GM19035 (cell line): Measurements from ENCODE around the gene CLASP2.
"Not testable (repeated sequence)": the region's sequence is repeated elsewhere in the genome, so short reads cannot be mapped to it uniquely, and the experiment has no call there.

Experiments used
- ATAC-seq: cut with Tn5 transposase; IDR thresholded peaks from one replicate; pipeline ENCODE4 v1.9.1; 2021; ENCODE audit not compliant: unreplicated experiment

Gene CLASP2

GRCh38 chr3:33690341-33690740 lies 27.7 kb downstream of the CLASP2 start:
- ATAC-seq: no peak

- ATAC-seq: no peak
Measured at GRCh38 chr3:33687406-33688010, 30.5 kb downstream of the CLASP2 start.

GRCh38 chr3:33682770-33683169 lies 35.3 kb downstream of the CLASP2 start:
- ATAC-seq: no peak

DNA sequence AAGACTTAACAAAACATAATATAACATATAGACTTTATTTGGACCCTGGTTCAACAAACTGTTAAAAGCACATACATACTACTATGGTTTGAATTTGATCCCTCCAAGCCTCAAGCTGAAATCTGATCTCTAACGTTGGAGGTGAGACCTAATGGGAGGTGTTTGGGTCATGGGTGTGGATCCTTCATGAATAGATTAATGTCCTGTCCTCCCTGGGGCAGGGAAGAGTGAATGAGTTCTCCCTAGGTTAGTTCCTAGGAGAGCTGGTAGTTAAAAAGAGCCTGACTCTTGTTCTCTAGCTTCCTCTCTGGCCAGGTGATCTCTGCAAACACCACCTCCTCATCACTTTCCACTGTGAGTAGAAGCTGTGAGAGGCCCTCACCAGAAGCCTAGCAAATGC lies 36.4 kb downstream of the CLASP2 start:
- no peak for ATAC-seq

DNA sequence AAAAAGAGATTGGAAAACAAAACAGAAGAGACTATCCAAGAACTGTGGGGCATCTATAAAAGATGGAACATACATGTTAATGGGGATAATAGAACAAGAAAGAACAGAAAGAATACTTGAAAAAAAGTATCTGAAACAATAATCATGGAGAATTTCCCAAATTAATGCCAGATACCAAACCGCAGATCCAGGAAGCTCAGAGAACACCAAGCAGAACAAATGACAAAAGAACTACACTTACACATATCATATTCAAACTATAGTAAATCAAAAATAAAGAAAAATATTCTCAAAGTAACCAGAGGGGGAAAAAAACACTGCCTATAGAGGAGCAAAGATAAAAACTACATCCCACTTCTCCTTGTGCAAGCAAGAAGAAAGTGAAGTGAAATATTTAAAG lies 40.0 kb downstream of the CLASP2 start:
- ATAC-seq: no peak

- ATAC-seq: not testable (repeated sequence)
Measured at GRCh38 chr3:33673436-33673835, 44.6 kb downstream of the CLASP2 start.

DNA sequence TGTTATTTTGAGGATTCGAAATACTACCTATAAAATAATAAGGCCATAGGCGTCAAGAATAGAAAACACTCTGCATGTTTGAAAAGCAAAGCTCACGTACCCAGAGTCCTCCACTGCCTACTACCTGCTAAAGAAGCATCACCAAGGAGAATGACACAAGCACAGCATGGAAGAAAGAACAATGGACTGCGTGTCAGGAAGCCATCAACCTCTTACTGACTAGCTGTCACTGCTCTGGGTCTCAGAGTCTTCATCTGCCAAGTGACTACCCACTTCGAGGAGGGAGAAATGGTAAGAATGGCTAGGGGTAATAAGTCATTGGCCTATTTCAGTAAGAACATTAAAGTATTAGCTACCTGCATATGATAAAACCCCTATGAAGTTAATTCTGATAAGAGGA lies 49.4 kb downstream of the CLASP2 start:
- no peak for ATAC-seq

DNA sequence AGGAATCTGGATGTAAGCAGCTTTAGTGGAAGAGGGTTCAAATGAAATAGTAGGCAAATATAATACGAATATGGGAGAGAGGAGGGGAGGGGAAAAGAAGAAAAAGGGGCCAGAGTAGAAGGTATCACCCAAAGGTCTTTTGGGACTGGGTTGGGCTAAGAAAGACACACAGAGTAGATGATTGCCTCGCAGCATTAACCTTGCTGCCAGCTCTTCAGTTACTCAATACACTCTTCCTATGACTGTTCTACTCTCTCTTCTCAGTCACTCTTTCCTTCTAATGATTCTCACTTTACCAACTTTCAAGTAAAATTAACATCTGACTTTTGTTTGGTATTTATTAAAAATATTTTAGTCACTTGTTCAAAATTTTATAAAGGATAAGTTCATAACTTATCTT lies 52.8 kb downstream of the CLASP2 start:
- no peak for ATAC-seq

DNA sequence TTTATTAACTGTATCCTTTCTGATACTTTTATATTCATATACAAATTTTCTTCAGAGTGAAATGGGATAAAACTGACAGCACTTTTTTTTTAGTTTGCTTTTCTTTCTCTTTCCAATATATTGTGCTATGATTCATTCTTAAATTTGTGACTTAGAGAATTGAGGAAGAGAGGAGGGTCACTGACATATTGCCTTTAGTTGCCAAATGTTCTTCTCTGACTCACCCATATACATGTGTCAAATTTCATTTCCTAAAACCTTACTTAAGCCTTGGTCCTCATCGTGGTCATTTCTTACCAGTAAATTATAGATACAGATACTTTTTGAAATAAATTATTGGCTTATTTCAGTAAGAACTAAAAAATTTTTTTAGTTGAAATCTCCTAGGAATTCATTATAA lies 53.9 kb downstream of the CLASP2 start:
- ATAC-seq: no peak

DNA sequence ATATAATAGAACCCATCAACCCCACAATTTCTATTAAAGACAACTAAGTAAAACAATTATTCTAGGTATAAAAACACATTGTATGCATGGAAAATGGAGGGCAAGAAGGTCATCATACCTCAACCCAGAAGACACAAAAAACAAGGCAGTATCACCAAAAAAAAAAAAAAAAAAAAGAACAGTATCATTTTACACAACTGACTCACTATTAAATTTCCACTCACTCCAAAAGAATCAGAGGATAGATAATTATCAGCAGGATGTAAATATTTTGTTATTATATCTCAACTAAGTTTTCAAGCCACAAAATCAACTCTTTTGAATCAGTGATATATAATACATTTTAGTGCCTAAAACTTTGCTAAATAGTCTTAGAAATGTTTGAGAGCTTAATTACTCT lies 55.0 kb downstream of the CLASP2 start:
- ATAC-seq: no peak

DNA sequence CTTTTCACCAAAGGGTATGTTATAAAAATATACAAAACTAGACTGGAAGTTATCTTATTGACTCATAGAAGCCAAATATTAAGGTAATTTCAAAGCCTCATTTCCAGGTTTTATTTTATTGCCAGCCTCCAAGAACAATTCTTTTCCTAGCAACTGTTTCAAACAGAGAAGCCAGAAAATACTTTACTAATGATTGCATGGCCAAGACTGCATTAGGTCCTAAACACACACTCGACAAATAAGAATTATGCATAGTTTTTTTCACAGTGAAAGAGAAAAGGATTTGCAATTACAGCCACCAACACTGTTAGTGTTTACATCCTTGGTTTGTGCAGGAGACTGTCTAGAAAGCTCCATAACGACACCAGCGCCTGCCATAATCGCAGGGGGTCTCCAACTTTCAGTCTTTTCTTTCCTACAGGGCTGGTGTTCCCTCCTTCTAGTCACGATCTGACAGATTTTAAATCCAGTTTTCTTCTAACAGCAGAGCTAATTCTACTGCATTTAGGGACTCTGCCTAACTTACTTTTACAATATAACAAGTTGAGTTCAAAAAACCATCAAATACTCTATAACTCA lies 58.1 kb downstream of the CLASP2 start:
- ATAC-seq: no peak

GRCh38 chr3:33658991-33659848 lies 58.8 kb downstream of the CLASP2 start:
- peak; percentile 69 for ATAC-seq

- ATAC-seq: no peak
Measured at GRCh38 chr3:33658621-33658990, 59.4 kb downstream of the CLASP2 start.

- ATAC-seq: no peak
Measured at GRCh38 chr3:33658039-33658438, 60.0 kb downstream of the CLASP2 start.

DNA sequence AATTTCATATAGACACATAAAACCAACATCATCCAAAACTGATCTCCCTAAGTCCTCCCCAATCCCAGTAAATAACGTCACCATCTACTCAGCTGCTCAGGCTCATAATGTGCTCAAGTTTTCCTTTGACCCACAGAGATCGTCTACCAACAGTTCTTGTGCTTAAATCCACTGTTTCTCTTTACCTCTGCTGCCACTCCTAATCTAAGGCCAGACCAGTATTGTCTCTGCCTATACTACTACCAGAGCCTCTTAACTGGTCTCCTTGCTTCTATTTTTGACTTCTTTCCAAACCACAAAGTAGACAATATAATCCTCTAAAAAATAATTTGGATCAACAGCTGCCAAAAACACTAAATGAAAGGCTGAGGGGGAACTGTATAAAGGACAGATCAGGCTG lies 65.3 kb downstream of the CLASP2 start:
- ATAC-seq: no peak

DNA sequence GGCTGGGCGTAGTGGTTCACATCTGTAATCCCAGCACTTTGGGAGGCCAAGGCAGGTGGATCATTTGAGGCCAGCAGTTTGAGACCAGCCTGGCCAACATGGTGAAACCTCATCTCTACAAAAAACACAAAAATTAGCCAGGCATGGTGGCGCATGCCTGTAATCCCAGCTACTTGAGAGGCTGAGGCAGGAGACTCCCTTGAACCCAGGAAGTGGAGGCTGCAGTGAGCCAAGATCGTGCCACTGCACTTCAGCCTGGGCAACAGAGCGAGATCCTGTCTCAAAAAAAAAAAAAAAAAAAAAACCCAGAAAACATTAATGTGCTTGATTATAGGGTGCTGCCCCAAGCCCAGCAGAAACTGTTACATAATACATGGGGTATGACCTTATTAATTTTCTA lies 67.0 kb downstream of the CLASP2 start:
- not testable (repeated sequence) for ATAC-seq

GRCh38 chr3:33650495-33650894 lies 67.6 kb downstream of the CLASP2 start:
- ATAC-seq: no peak

- no peak for ATAC-seq
Measured at GRCh38 chr3:33648793-33649192, 69.3 kb downstream of the CLASP2 start.

GRCh38 chr3:33646406-33646805 lies 71.6 kb downstream of the CLASP2 start:
- no peak for ATAC-seq

DNA sequence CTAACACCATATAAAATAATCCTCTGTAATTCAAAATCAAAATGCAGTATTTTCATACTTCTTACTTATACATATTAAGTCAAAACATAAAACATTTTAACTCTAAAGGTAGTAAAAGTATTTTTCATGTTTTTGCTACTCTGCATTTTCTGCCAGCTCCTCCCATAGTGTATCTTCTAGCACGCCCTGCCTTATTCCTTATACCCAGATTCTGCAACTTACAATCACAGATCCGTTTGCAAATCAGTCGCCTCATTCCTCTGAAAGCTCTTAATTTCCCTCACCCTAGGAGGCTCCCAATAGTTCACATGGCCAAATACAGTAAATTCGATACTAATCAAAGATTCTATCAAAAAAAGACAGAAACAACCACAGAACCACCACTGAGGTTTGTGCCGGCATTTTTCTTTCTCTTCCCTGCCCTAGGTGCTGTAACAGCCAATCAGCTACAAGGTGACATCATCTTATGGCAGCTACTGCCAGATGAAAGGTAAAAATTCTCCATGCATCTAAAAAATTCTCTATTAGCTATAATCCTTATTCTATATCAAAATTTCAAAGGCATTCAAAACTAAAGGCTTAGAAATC lies 72.9 kb downstream of the CLASP2 start:
- ATAC-seq: no peak

GRCh38 chr3:33644582-33644981 lies 73.5 kb downstream of the CLASP2 start:
- no peak for ATAC-seq

- ATAC-seq: no peak
Measured at GRCh38 chr3:33642806-33643205, 75.2 kb downstream of the CLASP2 start.
